Lung (tissue), 12 donors: ENCODE results near the gene GADD45GIP1. TPM values are rescaled to one million over a fixed set of nuclear protein-coding genes. Genes with fewer than 3 reads are reported as not detected.

Source experiments
- ATAC-seq: fragments of 200-7000 bp; cut with Tn5 transposase; one replicate; pipeline ENCODE4 v1.9.1; 2020; ENCODE audit warnings: moderate number of reproducible peaks; ENCODE audit not compliant: insufficient read depth, low FRiP score
- DNase-seq, 3 donors: peaks; one replicate each; pipeline ENCODE4 v3.0.0-alpha.2; 2013 to 2017
- H3K27ac ChIP-seq, 2 donors: one replicate each; pipeline ENCODE4 v1.5.1; 2013; ENCODE audit warnings: mild to moderate bottlenecking in 2 of 2, moderate library complexity in 2 of 2, control low read depth in 1 of 2, inconsistent platforms in 1 of 2, low read depth in 1 of 2, low read length in 1 of 2
- H3K27me3 ChIP-seq, 3 donors: one replicate each; pipeline ENCODE4 v1.5.1; 2013; ENCODE audit warnings: low read length in 2 of 3; ENCODE audit not compliant: control insufficient read depth in 3 of 3, insufficient read depth in 3 of 3
- H3K36me3 ChIP-seq, 4 donors: one replicate each; pipeline ENCODE4 v1.5.1; 2013; ENCODE audit warnings: low read length in 4 of 4, mild to moderate bottlenecking in 1 of 4, moderate library complexity in 1 of 4; ENCODE audit not compliant: control insufficient read depth in 4 of 4, insufficient read depth in 4 of 4
- H3K4me1 ChIP-seq, 5 donors: one replicate each; pipeline ENCODE4 v1.5.1; 2013; ENCODE audit warnings: low read length in 5 of 5, mild to moderate bottlenecking in 2 of 5, moderate library complexity in 1 of 5; ENCODE audit not compliant: control insufficient read depth in 5 of 5, insufficient read depth in 5 of 5
- H3K4me3 ChIP-seq: one replicate; pipeline ENCODE4 v1.5.1; 2013; ENCODE audit warnings: mild to moderate bottlenecking, control low read depth, moderate library complexity
- H3K9ac ChIP-seq, 2 donors: one replicate each; pipeline ENCODE4 v1.5.1; 2013; ENCODE audit warnings: low read length in 2 of 2, control low read depth in 1 of 2; ENCODE audit not compliant: insufficient read depth in 1 of 2
- H3K9me3 ChIP-seq, 4 donors: one replicate each; pipeline ENCODE4 v1.5.1; 2013; ENCODE audit warnings: low read length in 3 of 4, mild to moderate bottlenecking in 1 of 4, moderate library complexity in 1 of 4; ENCODE audit not compliant: control insufficient read depth in 4 of 4, insufficient read depth in 3 of 4
- WGBS, 2 donors: extraction: QIAGEN DNeasy Blood & Tissue Kit; methylation state at CpG; one replicate each; pipeline ENCODE4 v1.1.7; 2013; 5-methylcytosine and 5-hydroxymethylcytosine counted together
- polyA plus RNA-seq, 2 donors: library from polyadenylated mRNA; stranded (reverse); fragments of 200-250 nt; gene quantifications; one replicate each; pipeline ENCODE4 v1.2.1, GENCODE V29; 2013
- total RNA-seq, 2 donors: library from RNA; depleted of rRNA in 1 of 2; stranded (reverse); fragments of >200 nt in 1 of 2; gene quantifications; one replicate each; pipeline ENCODE4 v1.2.1, GENCODE V29; 2014 to 2021
- TF ChIP-seq, protein P1 (sequence below): IDR thresholded peaks from 2 replicates; pipeline ENCODE4 v1.5.1; 2012; ENCODE audit warnings: mild to moderate bottlenecking; ENCODE audit errors: control extremely low read depth, extremely low read depth
- donor health status: control.
- donor health status: control.
- donor health status: Bipolar disorder and iron deficiency.
- donor health status: healthy.
- donor health status: DM: yes; HTN: yes; CAD: no.

Gene GADD45GIP1
- total and polyA plus RNA-seq, 4 donors = 14.9 to 69.0 (median 36.3) TPM

DNA sequence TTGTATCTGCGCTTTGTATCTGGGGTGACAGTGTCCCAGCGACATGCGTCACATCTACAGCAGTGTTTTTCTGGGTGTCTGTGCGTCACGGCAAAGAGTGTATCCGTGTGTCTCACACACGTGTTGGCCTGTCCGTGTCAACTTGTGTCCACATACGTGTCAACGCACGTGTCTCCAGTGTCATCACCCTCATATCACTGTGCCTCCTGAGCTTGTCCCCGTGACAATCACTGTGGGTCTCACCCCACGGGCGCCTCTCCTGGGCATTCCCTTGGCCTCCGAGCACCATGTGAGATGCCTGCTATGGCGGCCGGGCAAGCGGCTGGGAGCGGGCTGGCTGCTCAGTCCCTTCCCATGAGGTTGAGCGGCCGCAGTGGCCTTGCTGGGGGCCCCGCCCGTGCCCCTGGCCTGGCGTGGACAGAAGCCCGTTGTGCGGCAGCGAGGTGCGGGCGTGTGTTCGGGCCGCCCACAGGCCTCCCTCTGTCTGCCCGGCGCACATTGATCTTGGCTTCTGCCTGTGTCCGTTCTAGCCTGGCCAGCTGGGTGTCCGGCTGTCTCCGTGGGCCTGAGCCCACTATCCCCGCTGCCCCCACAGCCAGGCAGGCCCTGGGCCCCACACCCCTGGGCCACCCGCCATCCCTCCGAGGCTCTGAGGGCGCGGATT, 44.6 kb upstream of the GADD45GIP1 start:
- DNase-seq (no peak), ATAC-seq (no peak)
- H3K27me3 ChIP-seq = no peaks in the 10 kb centered on the region
- H3K4me1 ChIP-seq = peaks cover 0 to 55% (median 37%) of the 10 kb centered on the region in 5 donors
- TF ChIP-seq, protein P1, sequence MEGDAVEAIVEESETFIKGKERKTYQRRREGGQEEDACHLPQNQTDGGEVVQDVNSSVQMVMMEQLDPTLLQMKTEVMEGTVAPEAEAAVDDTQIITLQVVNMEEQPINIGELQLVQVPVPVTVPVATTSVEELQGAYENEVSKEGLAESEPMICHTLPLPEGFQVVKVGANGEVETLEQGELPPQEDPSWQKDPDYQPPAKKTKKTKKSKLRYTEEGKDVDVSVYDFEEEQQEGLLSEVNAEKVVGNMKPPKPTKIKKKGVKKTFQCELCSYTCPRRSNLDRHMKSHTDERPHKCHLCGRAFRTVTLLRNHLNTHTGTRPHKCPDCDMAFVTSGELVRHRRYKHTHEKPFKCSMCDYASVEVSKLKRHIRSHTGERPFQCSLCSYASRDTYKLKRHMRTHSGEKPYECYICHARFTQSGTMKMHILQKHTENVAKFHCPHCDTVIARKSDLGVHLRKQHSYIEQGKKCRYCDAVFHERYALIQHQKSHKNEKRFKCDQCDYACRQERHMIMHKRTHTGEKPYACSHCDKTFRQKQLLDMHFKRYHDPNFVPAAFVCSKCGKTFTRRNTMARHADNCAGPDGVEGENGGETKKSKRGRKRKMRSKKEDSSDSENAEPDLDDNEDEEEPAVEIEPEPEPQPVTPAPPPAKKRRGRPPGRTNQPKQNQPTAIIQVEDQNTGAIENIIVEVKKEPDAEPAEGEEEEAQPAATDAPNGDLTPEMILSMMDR = no peak
- peak overlapping the region; percentile 64 to 87 for H3K27ac ChIP-seq
- H3K4me3 ChIP-seq = no peak overlapping the region
- 73 to 82% methylated on average over 41 of the region's 41 CpGs for WGBS, 2 donors
- H3K9ac ChIP-seq = peak overlapping the region in 1 of 2 donors; percentile 56
- no peaks in the 10 kb centered on the region for H3K9me3 ChIP-seq
- H3K36me3 ChIP-seq = peaks cover 0 to 14% (median 4%) of the 10 kb centered on the region in 4 donors

DNA sequence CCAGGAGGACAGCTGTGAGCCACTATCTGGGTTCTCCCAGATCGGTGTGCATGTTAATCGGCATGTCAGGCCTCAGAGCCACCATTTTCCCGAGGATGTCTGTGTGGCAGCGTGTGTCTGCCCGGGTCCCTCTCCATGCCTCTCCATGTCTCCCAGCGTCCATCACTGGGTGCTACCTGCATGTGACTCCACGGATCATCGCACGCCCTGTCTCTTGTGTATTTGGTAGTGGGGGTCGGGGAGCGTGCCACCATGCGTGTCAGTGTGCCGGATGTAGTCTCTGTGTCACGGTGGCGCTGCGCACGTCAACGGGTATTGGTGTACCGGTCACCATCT, 44.1 kb upstream of the GADD45GIP1 start:
- DNase-seq (no peak), ATAC-seq (no peak)
- H3K9me3 ChIP-seq = no peaks in the 10 kb centered on the region
- peak overlapping the region in 1 of 2 donors; percentile 87 for H3K27ac ChIP-seq
- no peak overlapping the region for H3K4me3 ChIP-seq
- WGBS, 2 donors = 88 to 92% methylated on average over 19 of the region's 19 CpGs
- peaks cover 0 to 54% (median 37%) of the 10 kb centered on the region in 5 donors for H3K4me1 ChIP-seq
- TF ChIP-seq, protein P1 = no peak
- H3K27me3 ChIP-seq = no peaks in the 10 kb centered on the region
- peaks cover 0 to 14% (median 4%) of the 10 kb centered on the region in 4 donors for H3K36me3 ChIP-seq
- no peak overlapping the region for H3K9ac ChIP-seq

DNA sequence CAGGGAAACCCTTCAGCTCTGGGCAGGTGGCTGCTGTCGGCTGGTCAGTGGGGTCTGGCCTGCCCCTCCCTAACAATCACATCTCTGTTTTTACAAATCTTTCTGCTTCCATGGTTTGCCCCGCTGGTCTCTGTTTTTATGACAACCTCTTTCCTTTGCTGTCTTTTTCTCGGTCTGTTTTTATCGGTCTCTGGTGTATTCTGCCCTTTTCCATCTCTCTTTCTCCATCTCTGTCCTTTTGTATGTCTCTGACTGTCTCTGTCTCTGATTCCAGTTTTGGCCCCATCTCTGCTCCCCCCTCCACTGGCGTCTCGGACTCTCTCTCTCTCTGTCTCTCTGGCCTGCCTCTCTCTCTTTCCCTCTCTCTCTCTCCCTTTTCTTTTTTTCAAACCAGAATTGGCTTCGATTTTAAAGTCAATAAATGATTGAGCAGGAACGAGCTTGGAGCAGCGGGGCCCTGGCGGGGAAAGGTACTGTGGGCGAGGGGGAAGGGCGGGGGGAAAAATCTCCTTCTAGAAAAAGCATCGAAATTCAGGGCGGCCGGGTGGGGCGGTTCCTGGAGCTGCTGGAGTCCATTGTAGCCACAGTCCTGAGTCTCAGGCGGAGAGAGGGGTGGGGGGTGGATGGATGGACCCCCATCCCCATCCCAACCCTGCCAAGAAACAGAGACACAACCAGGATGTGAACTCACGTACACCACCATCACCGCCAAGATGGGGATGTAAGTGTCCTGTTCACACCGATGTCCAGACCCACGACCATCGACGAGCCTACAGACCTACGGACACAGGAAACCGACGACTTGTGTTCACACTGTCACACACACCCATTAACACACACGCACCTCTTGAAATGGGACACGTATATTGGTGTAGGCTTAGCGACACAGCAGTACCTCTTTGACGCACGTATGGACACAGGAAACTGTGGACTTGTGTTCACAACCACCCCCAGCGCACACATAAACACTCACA, 41.2 kb upstream of the GADD45GIP1 start:
- H3K27ac ChIP-seq = peak overlapping the region in 1 of 2 donors; percentile 88
- peak overlapping the region in 1 of 2 donors; percentile 38 for H3K9ac ChIP-seq
- WGBS, 2 donors = 71 to 85% methylated on average over 32 of the region's 32 CpGs
- H3K4me1 ChIP-seq = peaks cover 0 to 54% (median 32%) of the 10 kb centered on the region in 5 donors
- H3K9me3 ChIP-seq = peaks cover 0 to 2% (median 0%) of the 10 kb centered on the region in 4 donors
- TF ChIP-seq, protein P1 = no peak
- H3K4me3 ChIP-seq = no peak overlapping the region
- ATAC-seq = no peak
- H3K27me3 ChIP-seq = peaks cover 0 to 2% (median 0%) of the 10 kb centered on the region in 3 donors
- no peak for DNase-seq
- H3K36me3 ChIP-seq = peaks cover 0 to 13% (median 4%) of the 10 kb centered on the region in 4 donors
